Adrenal gland (tissue), 5 donors: ENCODE measurements around the gene NUMA1.

ENCODE experiments used
- CTCF ChIP-seq, 6 experiments: fragments of 450-650 bp in 4 of 6; fragments of 200-600 bp in 2 of 6; sonication (generic) in 1 of 6; IDR thresholded peaks; 1 replicate in 5 of 6; 2 replicates in 1 of 6; pipeline versions ENCODE4 v1.5.1 to v1.8.0; 2016 to 2021; ENCODE audit warnings: antibody characterized with exemption in 6 of 6, mild to moderate bottlenecking in 2 of 6, moderate library complexity in 1 of 6
- POLR2A ChIP-seq, 2 donors: fragments of 450-650 bp; IDR thresholded peaks; one replicate each; pipeline ENCODE4 v1.6.1; 2017; ENCODE audit warnings: antibody characterized with exemption in 2 of 2, mild to moderate bottlenecking in 2 of 2, moderate library complexity in 1 of 2
- donor health status: DM: no; HTN: no; CAD: no.

GRCh38 chr11:71995726-71996291 lies 84.5 kb downstream of the NUMA1 start:
- TF ChIP-seq POLR2A (IDR thresholded peaks at IDR 0.05) (no peak), CTCF (IDR thresholded peaks at IDR 0.05) (no peak)
